Measurements from ENCODE around the gene SYTL3.

Gene SYTL3

DNA sequence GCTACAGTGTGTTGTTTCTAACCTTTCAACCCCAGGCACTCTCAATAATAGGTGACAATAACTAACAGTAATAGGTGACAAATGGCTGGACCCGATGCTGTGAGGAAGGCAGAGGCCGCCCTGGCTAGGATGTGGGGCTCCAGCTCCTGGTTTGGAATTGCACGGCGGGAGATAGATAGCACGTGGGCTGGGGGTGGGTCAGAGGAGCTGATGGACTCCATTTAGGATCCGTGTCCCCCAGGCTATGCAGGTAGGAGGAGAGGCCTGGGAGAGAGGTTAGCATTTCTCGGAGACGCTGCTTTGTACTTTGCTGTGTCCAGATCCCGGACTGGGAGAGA lies 107.9 kb downstream of the SYTL3 start:
- no peaks in the 10 kb centered on the region for H3K27me3 ChIP-seq (ENCODE audit: low read depth)
- no peaks in the 10 kb centered on the region for H3K36me3 ChIP-seq (replicated peaks)
- no peaks in the 10 kb centered on the region for H3K4me1 ChIP-seq
- in situ Hi-C loops (cut with MboI; ENCODE audit: low sequenced_read_pairs) = no loop called here
- no peak overlapping the region for H3K4me3 ChIP-seq
- no peaks in the 10 kb centered on the region for H3K9me3 ChIP-seq
- DNase-seq (ENCODE audit: low spot score in 2 of 2) = no peak

DNA sequence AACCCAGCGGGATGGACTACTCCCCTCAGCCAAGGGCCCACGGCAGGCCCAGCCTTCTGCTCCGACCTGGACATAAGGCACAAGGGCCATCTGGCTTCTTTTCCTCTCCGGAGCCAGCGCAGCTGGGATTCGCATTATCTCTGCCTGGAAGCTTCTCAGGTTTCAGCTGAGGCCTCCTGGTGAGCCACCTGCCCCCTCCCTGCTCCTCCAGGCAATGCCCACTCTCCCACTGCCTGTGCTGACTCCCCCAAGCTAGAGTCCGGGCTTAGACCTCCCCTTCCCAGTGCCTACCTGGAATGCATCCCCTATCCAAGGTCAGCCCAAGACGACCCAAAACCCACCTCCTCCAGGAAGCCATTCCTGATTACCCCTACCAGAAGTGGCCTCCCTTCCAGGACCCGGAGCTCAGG lies 108.6 kb downstream of the SYTL3 start:
- no peak for DNase-seq (ENCODE audit: low spot score in 2 of 2)
- in situ Hi-C loops (cut with MboI; ENCODE audit: low sequenced_read_pairs) = no loop called here
- Histone ChIP-seq H3K4me3 (no peak overlapping the region), H3K36me3 (replicated peaks) (no peaks in the 10 kb centered on the region), H3K9me3 (no peaks in the 10 kb centered on the region), H3K4me1 (no peaks in the 10 kb centered on the region), H3K27me3 (ENCODE audit: low read depth) (no peaks in the 10 kb centered on the region)

DNA sequence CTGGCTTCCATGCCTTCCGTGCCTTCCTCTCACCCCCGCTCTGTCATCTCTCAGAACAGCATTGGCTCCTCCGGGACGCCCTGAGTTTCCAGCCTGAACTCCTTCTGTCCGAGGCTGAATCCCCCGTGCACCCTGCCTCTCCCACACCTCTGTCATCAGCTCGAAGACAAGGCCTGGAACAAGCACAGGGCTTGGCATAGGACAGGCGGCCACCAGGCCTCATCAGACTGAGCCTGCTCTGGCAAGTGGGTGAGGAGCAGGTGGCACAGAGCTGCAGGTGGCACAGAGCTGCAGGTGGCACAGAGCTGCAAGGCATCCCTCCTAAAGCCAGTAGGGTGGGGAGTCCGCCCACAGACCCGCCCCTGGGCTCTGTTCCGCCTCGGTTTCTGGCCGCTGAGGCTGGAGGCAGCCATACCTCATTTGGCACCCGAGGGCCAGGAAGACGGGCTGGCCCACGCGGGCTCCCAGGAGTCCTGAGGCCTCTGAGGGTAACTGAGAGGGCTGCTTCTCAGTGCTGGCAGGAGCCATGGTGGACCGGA lies 109.2 kb downstream of the SYTL3 start:
- no peak overlapping the region for H3K4me3 ChIP-seq
- H3K27me3 ChIP-seq (ENCODE audit: low read depth) = no peaks in the 10 kb centered on the region
- DNase-seq (ENCODE audit: low spot score in 2 of 2) = no peak
- H3K4me1 ChIP-seq = no peaks in the 10 kb centered on the region
- H3K36me3 ChIP-seq (replicated peaks) = no peaks in the 10 kb centered on the region
- in situ Hi-C loops (cut with MboI; ENCODE audit: low sequenced_read_pairs) = no loop called here
- no peaks in the 10 kb centered on the region for H3K9me3 ChIP-seq

DNA sequence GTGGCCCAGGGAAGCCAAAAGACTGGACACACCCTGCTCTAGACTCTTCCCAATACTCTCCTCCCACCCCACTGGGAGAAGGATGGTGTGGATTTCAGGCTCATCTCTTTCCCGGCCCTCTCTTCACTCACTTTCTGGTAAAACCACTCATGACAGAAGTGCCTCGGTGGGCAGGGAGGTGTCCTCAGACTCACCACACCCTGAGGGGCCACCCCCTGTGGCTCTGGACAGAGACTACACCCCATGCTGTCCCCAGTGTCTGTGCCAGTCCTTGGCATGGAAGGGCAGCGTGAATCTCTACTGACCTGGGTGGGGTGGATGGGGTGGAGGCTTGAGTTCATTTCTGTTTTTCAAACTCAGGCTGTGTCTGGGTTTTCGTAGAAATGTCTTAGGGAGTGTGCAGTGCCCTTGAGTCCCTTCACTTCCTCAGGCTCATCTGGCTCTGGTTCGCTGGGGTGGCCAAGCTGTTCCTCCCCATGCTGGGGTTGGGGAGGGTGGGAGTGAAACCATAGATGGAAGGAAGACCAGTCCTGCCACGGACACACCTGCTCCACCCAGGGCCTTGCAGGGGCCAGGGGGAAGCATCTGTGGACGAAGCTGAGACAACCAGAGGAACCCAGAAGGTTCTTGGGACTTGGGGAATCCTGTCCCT lies 110.2 kb downstream of the SYTL3 start:
- no peak for DNase-seq (ENCODE audit: low spot score in 2 of 2)
- peaks cover 5% of the 10 kb centered on the region for H3K36me3 ChIP-seq (replicated peaks)
- in situ Hi-C loops (cut with MboI; ENCODE audit: low sequenced_read_pairs) = no loop called here
- H3K9me3 ChIP-seq = no peaks in the 10 kb centered on the region
- no peaks in the 10 kb centered on the region for H3K27me3 ChIP-seq (ENCODE audit: low read depth)
- no peaks in the 10 kb centered on the region for H3K4me1 ChIP-seq
- no peak overlapping the region for H3K4me3 ChIP-seq

DNA sequence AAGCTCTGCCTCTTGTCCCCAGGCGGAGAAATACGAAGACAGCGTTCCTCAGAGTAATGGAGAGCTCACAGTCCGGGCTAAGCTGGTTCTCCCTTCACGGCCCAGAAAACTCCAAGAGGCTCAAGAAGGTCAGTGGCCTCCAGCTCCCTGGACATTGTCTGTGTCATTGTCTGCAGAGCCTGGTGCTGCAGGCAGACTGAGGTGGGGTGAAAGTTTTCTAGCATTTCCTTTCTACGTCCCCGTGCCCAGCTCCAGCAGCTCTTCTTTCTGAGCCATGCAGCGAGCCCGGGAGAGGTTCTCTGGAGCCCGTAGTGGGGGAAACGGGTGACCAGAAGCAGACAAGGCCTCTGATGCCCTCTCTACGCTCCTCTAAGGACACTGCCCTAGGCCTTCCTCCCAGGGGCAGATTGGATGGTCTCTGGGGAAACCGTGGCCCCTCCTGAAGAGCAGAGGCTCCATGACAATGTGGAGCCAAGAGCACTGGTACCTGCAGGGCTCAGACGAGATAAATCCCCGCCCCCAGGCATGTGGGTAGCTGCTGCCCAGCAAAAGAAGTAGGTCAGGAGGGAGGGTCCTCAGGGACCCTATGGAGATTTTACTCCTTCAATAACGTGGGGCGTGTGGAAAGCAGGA lies 110.9 kb downstream of the SYTL3 start:
- no peaks in the 10 kb centered on the region for H3K4me1 ChIP-seq
- peaks cover 11% of the 10 kb centered on the region for H3K36me3 ChIP-seq (replicated peaks)
- DNase-seq (ENCODE audit: low spot score in 2 of 2) = no peak
- no peaks in the 10 kb centered on the region for H3K27me3 ChIP-seq (ENCODE audit: low read depth)
- no peaks in the 10 kb centered on the region for H3K9me3 ChIP-seq
- H3K4me3 ChIP-seq = no peak overlapping the region
- in situ Hi-C loops (cut with MboI; ENCODE audit: low sequenced_read_pairs) = no loop called here

DNA sequence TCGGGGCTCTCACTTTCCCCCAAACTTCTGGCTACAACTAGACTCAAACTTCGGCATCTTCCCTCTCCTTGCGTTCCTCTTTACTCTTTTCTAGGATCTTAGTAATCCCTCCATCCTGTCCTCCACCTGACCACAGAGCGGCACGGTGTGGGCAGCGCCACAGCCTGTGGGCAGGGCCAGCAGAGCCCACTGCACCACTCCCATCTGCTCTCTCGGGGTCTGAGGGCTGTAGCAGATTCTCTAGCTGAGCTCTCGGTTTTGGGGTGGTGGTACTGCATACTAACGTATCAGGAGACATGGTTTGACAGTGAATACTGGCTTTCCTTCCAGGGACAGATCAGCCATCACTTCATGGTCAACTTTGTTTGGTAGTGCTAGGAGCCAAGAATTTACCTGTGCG lies 111.9 kb downstream of the SYTL3 start:
- Histone ChIP-seq H3K4me3 (no peak overlapping the region), H3K27me3 (ENCODE audit: low read depth) (no peaks in the 10 kb centered on the region), H3K36me3 (replicated peaks) (peaks cover 20% of the 10 kb centered on the region), H3K9me3 (no peaks in the 10 kb centered on the region), H3K4me1 (no peaks in the 10 kb centered on the region)
- no peak for DNase-seq (ENCODE audit: low spot score in 2 of 2)
- in situ Hi-C loops (cut with MboI; ENCODE audit: low sequenced_read_pairs) = no loop called here

DNA sequence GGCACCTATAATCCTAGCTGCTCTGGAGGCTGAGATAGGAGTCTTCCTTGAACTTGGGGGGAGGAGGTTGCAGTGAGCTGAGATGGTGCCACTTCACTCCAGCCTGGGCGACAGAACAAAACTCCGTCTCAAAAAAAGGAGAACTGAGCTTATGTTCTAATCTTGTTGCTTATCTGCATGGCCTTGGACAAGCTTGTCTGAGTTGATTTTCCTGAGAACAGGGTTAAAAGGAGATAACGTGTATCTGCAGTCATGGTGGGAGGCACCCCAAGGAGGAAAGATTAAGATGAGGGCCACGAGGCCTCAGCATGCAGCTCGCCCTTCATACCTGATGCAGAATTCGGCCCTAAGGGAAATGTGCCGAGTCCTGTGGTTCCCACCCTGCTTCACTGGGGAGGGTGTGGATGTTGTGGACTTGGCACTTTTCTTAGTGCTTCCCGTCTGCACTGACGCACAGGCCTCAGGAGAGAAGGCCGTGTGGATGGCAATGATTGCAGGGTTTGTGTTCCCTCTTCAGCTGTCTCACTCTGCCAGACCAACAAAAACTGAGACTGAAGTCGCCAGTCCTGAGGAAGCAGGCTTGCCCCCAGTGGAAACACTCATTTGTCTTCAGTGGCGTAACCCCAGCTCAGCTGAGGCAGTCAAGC lies 113.1 kb downstream of the SYTL3 start:
- no peaks in the 10 kb centered on the region for H3K27me3 ChIP-seq (ENCODE audit: low read depth)
- H3K9me3 ChIP-seq = no peaks in the 10 kb centered on the region
- no peak overlapping the region for H3K4me3 ChIP-seq
- H3K4me1 ChIP-seq = no peaks in the 10 kb centered on the region
- no peak for DNase-seq (ENCODE audit: low spot score in 2 of 2)
- in situ Hi-C loops (cut with MboI; ENCODE audit: low sequenced_read_pairs) = no loop called here
- peaks cover 32% of the 10 kb centered on the region for H3K36me3 ChIP-seq (replicated peaks)

DNA sequence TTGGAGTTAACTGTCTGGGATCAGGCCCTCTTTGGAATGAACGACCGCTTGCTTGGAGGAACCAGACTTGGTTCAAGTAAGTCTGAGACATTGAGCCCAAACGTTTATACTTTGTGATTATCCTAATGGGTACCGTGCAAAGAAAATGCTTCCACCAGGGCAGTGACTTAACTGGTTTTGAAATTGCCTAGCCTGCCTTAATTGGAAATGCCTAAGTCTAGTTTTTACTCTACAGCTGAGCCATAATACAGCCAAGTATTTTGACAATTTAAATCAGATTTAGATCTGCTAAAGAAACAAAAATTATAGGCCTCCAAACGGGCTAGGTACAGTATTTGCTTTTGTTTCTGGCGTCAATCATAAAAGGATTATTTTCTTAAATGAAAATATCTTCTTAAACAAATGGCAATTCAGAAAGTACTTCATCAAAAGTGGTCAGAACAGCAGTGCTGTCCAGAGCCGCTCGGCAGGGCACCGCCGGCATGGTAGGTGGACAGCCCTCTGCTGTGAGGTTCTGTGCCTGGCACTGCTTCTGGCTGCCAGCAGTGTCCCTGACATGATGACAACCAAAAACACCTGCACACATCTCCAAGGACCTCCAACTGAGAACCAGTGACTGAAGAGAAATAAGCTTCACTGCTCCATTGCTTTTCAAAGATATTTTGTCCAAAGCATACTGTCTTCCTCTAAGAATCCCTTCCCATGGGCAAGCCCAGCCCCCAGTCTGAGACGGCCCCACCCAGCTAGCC lies 113.8 kb downstream of the SYTL3 start:
- no peak overlapping the region for H3K4me3 ChIP-seq
- H3K4me1 ChIP-seq = no peaks in the 10 kb centered on the region
- DNase-seq (ENCODE audit: low spot score in 2 of 2) = no peak
- peaks cover 39% of the 10 kb centered on the region for H3K36me3 ChIP-seq (replicated peaks)
- in situ Hi-C loops (cut with MboI; ENCODE audit: low sequenced_read_pairs) = no loop called here
- H3K9me3 ChIP-seq = no peaks in the 10 kb centered on the region
- no peaks in the 10 kb centered on the region for H3K27me3 ChIP-seq (ENCODE audit: low read depth)

DNA sequence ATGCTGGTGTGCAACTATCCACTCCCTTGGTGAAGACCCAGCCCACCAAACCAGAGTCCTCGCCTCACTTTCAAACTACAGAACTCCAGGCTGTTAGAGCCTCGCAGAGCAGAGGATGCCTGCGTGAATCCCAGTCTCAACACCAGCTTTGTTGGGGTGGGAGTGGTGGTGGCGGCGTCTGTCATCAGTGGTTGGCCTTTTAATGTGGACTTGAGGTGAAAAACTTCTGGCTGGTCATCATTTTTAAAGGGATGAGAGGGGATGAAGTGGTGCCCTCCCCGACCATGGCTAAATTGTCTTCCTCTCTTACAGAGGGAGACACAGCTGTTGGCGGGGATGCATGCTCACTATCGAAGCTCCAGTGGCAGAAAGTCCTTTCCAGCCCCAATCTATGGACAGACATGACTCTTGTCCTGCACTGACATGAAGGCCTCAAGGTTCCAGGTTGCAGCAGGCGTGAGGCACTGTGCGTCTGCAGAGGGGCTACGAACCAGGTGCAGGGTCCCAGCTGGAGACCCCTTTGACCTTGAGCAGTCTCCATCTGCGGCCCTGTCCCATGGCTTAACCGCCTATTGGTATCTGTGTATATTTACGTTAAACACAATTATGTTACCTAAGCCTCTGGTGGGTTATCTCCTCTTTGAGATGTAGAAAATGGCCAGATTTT lies 114.5 kb downstream of the SYTL3 start:
- in situ Hi-C loops (cut with MboI; ENCODE audit: low sequenced_read_pairs) = no loop called here
- Histone ChIP-seq H3K27me3 (ENCODE audit: low read depth) (no peaks in the 10 kb centered on the region), H3K9me3 (no peaks in the 10 kb centered on the region), H3K4me1 (no peaks in the 10 kb centered on the region), H3K4me3 (no peak overlapping the region), H3K36me3 (replicated peaks) (peaks cover 46% of the 10 kb centered on the region)
- no peak for DNase-seq (ENCODE audit: low spot score in 2 of 2)

DNA sequence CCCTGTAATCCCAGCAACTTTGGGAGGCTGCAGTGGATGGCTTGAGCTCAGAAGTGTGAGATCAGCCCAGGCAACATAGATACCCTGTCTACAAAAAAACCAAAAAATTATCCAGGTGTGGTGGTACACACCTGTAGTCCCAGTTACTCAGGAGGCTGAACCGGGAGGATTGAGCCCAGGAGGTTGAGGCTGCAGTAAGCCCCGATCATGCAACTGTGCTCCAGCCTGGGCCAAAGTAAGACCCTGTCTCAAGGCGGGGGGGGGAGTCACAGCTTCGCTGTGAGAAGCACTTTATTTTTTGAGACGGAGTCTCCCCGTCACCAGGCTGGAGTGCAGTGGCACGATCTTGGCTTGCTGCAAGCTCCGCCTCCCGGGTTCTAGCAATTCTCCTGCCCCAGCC lies 115.1 kb downstream of the SYTL3 start:
- Histone ChIP-seq H3K4me3 (no peak overlapping the region), H3K9me3 (no peaks in the 10 kb centered on the region), H3K36me3 (replicated peaks) (peaks cover 52% of the 10 kb centered on the region), H3K4me1 (no peaks in the 10 kb centered on the region), H3K27me3 (ENCODE audit: low read depth) (no peaks in the 10 kb centered on the region)
- in situ Hi-C loops (cut with MboI; ENCODE audit: low sequenced_read_pairs) = no loop called here
- DNase-seq (ENCODE audit: low spot score in 2 of 2) = no peak

DNA sequence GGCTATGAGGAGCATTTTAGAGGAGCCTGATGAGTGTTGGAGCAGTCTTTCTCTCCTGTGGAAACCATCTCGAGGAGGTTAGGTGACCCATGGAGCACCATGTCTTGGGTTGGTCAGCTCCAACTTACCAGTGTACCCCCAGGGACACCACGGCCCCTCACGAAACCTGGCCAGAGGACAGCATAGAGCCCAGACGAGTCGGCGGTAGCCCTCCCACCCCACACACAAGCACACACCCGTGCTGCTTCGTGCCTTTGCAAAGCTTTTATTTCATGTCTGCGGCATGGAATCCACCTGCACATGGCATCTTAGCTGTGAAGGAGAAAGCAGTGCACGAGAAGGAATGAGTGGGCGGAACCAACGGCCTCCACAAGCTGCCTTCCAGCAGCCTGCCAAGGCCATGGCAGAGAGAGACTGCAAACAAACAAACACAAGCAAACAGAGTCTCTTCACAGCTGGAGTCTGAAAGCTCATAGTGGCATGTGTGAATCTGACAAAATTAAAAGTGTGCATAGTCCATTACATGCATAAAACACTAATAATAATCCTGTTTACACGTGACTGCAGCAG lies 115.7 kb downstream of the SYTL3 start:
- H3K4me1 ChIP-seq = no peaks in the 10 kb centered on the region
- H3K36me3 ChIP-seq (replicated peaks) = peaks cover 58% of the 10 kb centered on the region
- in situ Hi-C loops (cut with MboI; ENCODE audit: low sequenced_read_pairs) = no loop called here
- H3K9me3 ChIP-seq = no peaks in the 10 kb centered on the region
- no peak for DNase-seq (ENCODE audit: low spot score in 2 of 2)
- no peak overlapping the region for H3K4me3 ChIP-seq
- H3K27me3 ChIP-seq (ENCODE audit: low read depth) = no peaks in the 10 kb centered on the region

DNA sequence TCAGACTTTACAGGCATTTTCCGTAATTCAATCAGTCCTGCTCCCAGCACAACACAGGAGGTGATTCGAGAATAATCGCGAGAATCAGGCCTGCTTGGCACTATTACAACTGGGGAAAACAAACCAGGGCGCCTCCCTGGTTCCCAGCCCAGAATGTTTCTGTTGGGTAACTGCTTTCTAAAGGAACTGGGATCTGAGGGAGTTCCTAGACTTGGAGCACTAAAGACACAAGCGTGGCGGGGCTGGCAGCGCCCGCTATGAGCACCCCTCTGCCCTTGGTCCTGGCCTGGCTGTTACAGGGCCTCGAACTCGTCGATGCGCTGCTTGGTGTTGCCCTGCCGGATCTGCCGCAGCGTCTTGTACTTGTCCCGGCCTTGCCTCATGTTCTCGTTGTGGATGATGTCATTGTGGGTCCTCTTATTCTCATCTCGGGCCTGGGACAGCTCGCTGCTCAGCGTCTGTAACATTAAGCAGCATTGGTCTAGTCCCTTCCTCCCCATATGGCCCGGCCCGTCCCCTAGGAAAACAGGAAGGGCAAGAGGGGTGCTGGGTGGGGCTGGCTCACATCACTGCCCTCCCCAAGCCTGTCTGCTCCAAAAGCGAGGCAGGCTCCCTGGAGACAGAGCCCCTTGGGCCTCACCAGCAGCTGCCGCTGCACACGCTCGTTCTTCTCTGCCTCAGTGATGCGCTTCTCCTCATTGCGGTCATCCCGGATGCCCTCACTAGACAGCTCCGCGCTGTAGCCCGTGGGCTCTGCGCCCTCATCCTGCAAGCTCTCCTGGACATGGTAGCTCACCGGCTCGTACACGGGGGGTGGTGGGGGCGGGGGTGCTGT lies 117.0 kb downstream of the SYTL3 start:
- no peak for DNase-seq (ENCODE audit: low spot score in 2 of 2)
- no peak overlapping the region for H3K4me3 ChIP-seq
- no peaks in the 10 kb centered on the region for H3K27me3 ChIP-seq (ENCODE audit: low read depth)
- peaks cover 71% of the 10 kb centered on the region for H3K36me3 ChIP-seq (replicated peaks)
- no peaks in the 10 kb centered on the region for H3K4me1 ChIP-seq
- in situ Hi-C loops (cut with MboI; ENCODE audit: low sequenced_read_pairs) = no loop called here
- H3K9me3 ChIP-seq = no peaks in the 10 kb centered on the region

DNA sequence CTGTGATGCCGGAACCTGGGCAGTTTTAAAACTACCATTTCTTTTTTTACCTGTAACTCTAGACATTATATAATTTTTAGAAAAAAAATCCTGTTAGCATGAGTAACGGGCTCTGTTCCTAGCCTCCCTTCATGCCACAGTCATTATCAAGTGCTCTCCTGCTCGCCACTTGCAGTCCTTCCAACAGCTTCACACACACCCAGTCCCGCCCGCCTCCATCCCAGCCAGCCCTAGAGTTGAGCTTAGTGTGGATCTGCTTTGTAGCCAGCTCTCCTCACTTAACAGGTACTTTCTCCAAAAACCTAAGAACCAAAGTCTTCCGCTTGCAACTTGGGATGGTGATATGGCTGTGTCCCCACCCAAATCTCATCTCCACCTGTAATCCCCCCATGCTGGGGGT lies 117.9 kb downstream of the SYTL3 start:
- Histone ChIP-seq H3K36me3 (replicated peaks) (peaks cover 80% of the 10 kb centered on the region), H3K4me1 (no peaks in the 10 kb centered on the region), H3K9me3 (no peaks in the 10 kb centered on the region), H3K4me3 (no peak overlapping the region), H3K27me3 (ENCODE audit: low read depth) (no peaks in the 10 kb centered on the region)
- in situ Hi-C loops (cut with MboI; ENCODE audit: low sequenced_read_pairs) = no loop called here
- no peak for DNase-seq (ENCODE audit: low spot score in 2 of 2)
